ENCODE measurements around the gene MAMDC4.

MAMDC4 gene

GRCh38 chr9:136862849-136863622 lies 10.9 kb downstream of the MAMDC4 start:
- H3K27ac ChIP-seq, result no peak overlapping the region
- no peak for TF ChIP-seq ZFX (IDR thresholded peaks at IDR 0.05)
- no peak for TF ChIP-seq CTCF (conservative IDR thresholded peaks at IDR 0.05)

- TF ChIP-seq ZFX (IDR thresholded peaks at IDR 0.05) (no peak), CTCF (conservative IDR thresholded peaks at IDR 0.05) (no peak)
- no peak overlapping the region for H3K27ac ChIP-seq
Measured at GRCh38 chr9:136863623-136864273, 11.6 kb downstream of the MAMDC4 start.

GRCh38 chr9:136865041-136865767 lies 13.1 kb downstream of the MAMDC4 start:
- no peak for TF ChIP-seq CTCF (conservative IDR thresholded peaks at IDR 0.05)
- TF ChIP-seq ZFX (IDR thresholded peaks at IDR 0.05), result no peak
- peak overlapping the region; percentile 96 for H3K27ac ChIP-seq

GRCh38 chr9:136865768-136866103 lies 13.6 kb downstream of the MAMDC4 start:
- H3K27ac ChIP-seq, result peak overlapping the region; percentile 96

GRCh38 chr9:136866898-136867421 lies 14.8 kb downstream of the MAMDC4 start:
- H3K27ac ChIP-seq, result peak overlapping the region; percentile 96

More at GRCh38 chr9:136865768-136866103, 13.6 kb downstream of the MAMDC4 start:
- no peak for TF ChIP-seq ZFX (IDR thresholded peaks at IDR 0.05)
- no peak for TF ChIP-seq CTCF (conservative IDR thresholded peaks at IDR 0.05)

- H3K27ac ChIP-seq, result no peak overlapping the region
- no peak for TF ChIP-seq CTCF (conservative IDR thresholded peaks at IDR 0.05)
- no peak for TF ChIP-seq ZFX (IDR thresholded peaks at IDR 0.05)
Measured at GRCh38 chr9:136867480-136867879, 15.3 kb downstream of the MAMDC4 start.

- TF ChIP-seq ZFX (IDR thresholded peaks at IDR 0.05) (no peak), CTCF (conservative IDR thresholded peaks at IDR 0.05) (no peak)
Measured at GRCh38 chr9:136867917-136868316, 15.8 kb downstream of the MAMDC4 start.

More at GRCh38 chr9:136867917-136868316, 15.8 kb downstream of the MAMDC4 start:
- H3K27ac ChIP-seq, result no peak overlapping the region
